ENCODE results near the gene RASGRF2.

DNA sequence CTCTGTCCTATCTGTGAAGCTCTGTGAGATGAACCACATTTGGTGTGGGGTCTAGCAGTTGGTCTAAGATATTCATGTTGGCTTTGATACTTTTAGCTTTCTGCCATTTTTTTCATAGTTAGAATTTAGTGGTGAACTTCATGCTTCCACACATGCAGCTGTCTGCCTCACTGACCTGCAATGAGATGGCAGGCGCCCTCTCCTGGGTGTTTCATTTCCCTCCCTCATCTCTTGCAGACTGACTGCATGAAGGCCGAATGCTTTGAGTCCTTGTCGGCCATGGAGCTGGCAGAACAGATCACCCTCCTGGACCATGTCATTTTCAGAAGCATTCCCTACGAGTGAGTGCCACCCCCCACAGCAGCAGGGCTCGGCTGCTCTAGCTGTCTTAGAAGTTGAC, 246.8 kb downstream of the RASGRF2 start:
- no peak for TF ChIP-seq ZFX (IDR thresholded peaks at IDR 0.05; ENCODE audit: borderline replicate concordance)
- TF ChIP-seq CTCF (IDR thresholded peaks at IDR 0.05): peak; percentile 42
